BJ (cell line): ENCODE results near the gene GRIK1. TPM values are rescaled to one million over a fixed set of nuclear protein-coding genes. Genes with fewer than 3 reads are reported as not detected.

ENCODE experiments used
- CTCF ChIA-PET: fragments of 350-600 bp; formaldehyde crosslinking; extraction: SDS; loops from one replicate; lab custom pipeline; 2021; ENCODE audit warnings: antibody characterized with exemption, inconsistent platforms; lab: Yijun Ruan, JAX
- POLR2A ChIA-PET: fragments of 300-600 bp; sonication (Branson Sonifier 250); formaldehyde crosslinking; extraction: SDS; loops from one replicate; lab custom pipeline; 2021; ENCODE audit warnings: antibody characterized with exemption; lab: Charles Lee
- DNase-seq: peaks from one replicate; pipeline ENCODE4 v3.0.0-alpha.2; 2011; ENCODE audit warnings: low read depth
- H3K27me3 ChIP-seq: 2 replicates; pipeline ENCODE4 v1.6.0; 2011; ENCODE audit warnings: low read length; ENCODE audit not compliant: control insufficient read depth, insufficient read depth
- H3K36me3 ChIP-seq: 2 replicates; pipeline ENCODE4 v1.5.1; 2011; ENCODE audit warnings: low read length; ENCODE audit not compliant: control insufficient read depth, insufficient read depth
- H3K4me3 ChIP-seq: 2 replicates; pipeline ENCODE4 v1.5.1; 2011; ENCODE audit warnings: low read depth, mild to moderate bottlenecking, control low read depth, low read length
- CTCF ChIP-seq: IDR thresholded peaks from 2 replicates; pipeline ENCODE4 v1.5.1; 2011; ENCODE audit warnings: low read depth, mild to moderate bottlenecking, control low read depth, inconsistent platforms, low read length, moderate library complexity; ENCODE audit not compliant: insufficient read depth
- polyA plus RNA-seq: library from polyadenylated mRNA; depleted of rRNA; stranded (reverse); fragments of >200 nt; gene quantifications from 2 replicates; pipeline ENCODE4 v1.2.3, GENCODE V29; 2011

GRIK1 gene
- polyA plus RNA-seq, 1 experiment, result 0.04 TPM

- no peaks in the 10 kb centered on the region for H3K36me3 ChIP-seq
- no peaks in the 10 kb centered on the region for H3K27me3 ChIP-seq
- ChIA-PET POLR2A (no interaction called here), CTCF (no interaction called here)
- DNase-seq, result no peak
- H3K4me3 ChIP-seq, result no peak overlapping the region
- no peak for TF ChIP-seq CTCF
These were observed 198.0 kb downstream of the GRIK1 start for GRCh38 chr21:29741761-29742160.

- Histone ChIP-seq H3K4me3 (no peak overlapping the region), H3K27me3 (no peaks in the 10 kb centered on the region), H3K36me3 (no peaks in the 10 kb centered on the region)
- ChIA-PET POLR2A (no interaction called here), CTCF (no interaction called here)
- no peak for TF ChIP-seq CTCF
- no peak for DNase-seq
These were observed 200.6 kb downstream of the GRIK1 start for GRCh38 chr21:29739176-29739575.

GRCh38 chr21:29738730-29739129 is 201.1 kb downstream of the GRIK1 start:
- CTCF ChIA-PET, result no interaction called here
- no peaks in the 10 kb centered on the region for H3K36me3 ChIP-seq
- POLR2A ChIA-PET, result no interaction called here
- no peak overlapping the region for H3K4me3 ChIP-seq
- no peaks in the 10 kb centered on the region for H3K27me3 ChIP-seq
- no peak for DNase-seq
- TF ChIP-seq CTCF, result no peak

DNA sequence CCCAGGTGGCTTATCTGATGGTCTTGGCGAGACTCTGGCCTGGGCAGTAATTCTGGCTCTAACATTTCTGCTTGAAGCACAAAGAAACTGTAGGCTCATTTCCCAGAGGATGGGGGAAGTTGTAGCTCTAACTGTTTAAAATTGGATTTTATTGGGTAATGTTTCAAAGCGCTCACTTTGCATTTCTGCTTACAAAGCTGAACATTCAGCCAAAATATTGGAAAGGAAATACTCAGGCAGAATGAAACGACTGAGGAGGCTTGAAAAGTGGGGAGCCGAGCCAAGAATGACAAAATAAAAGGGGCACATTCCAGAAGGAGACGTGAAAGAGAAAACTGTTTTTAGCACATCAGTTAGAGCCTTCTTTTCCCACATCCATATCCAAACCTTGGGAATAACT is 202.6 kb downstream of the GRIK1 start:
- no peaks in the 10 kb centered on the region for H3K36me3 ChIP-seq
- POLR2A ChIA-PET, result no interaction called here
- H3K4me3 ChIP-seq, result no peak overlapping the region
- H3K27me3 ChIP-seq, result no peaks in the 10 kb centered on the region
- no peak for TF ChIP-seq CTCF
- DNase-seq, result no peak
- CTCF ChIA-PET, result interaction anchor here (0.5 to 0.6 kb wide), 2 partner anchors 282 to 391 kb away, joined by 3 to 4 read pairs; no protein-coding TSS in a partner anchor

GRCh38 chr21:29730281-29730680 is 209.5 kb downstream of the GRIK1 start:
- Histone ChIP-seq H3K27me3 (no peaks in the 10 kb centered on the region), H3K36me3 (no peaks in the 10 kb centered on the region), H3K4me3 (no peak overlapping the region)
- peak; percentile 15 for DNase-seq
- CTCF ChIA-PET, result interaction anchor here (1.5 kb wide), 1 partner anchor 10 kb away, joined by 4 read pairs; no protein-coding TSS in a partner anchor
- TF ChIP-seq CTCF, result no peak
- POLR2A ChIA-PET, result interaction anchor here (0.6 kb wide), 1 partner anchor 149 kb away, joined by 3 read pairs; no protein-coding TSS in a partner anchor
